Thoracic aorta (tissue), 2 donors: ENCODE results near the gene TREML2. TPM values are rescaled to one million over a fixed set of nuclear protein-coding genes. Genes with fewer than 3 reads are reported as not detected.

Experiments used
- ATAC-seq: fragments of 150-250 bp; one replicate; pipeline ENCODE4 v1.8.0; 2017; ENCODE audit warnings: low read depth; ENCODE audit not compliant: insufficient number of reproducible peaks, low FRiP score
- DNase-seq: peaks from one replicate; pipeline ENCODE4 v3.0.0-alpha.2; 2020; ENCODE audit warnings: low spot score
- H3K27ac ChIP-seq, 2 donors: fragments of 200-600 bp; sonication (generic); 1 replicate in 1 of 2; 2 replicates in 1 of 2; pipeline ENCODE4 v1.5.1; 2016; ENCODE audit warnings: mild to moderate bottlenecking in 2 of 2, moderate library complexity in 2 of 2
- H3K27me3 ChIP-seq: fragments of 200-600 bp; sonication (generic); replicated peaks from 2 replicates; pipeline ENCODE4 v1.6.0; 2016; ENCODE audit warnings: mild to moderate bottlenecking; ENCODE audit not compliant: insufficient read depth
- H3K36me3 ChIP-seq: fragments of 200-600 bp; sonication (generic); one replicate; pipeline ENCODE4 v1.5.1; 2016
- H3K4me1 ChIP-seq, 2 donors: fragments of 200-600 bp; sonication (generic); 1 replicate in 1 of 2; 2 replicates in 1 of 2; pipeline versions ENCODE4 v1.5.1 to v1.6.0; 2016; ENCODE audit warnings: low read depth in 2 of 2, mild to moderate bottlenecking in 1 of 2; ENCODE audit not compliant: control insufficient read depth in 1 of 2
- H3K4me3 ChIP-seq: fragments of 200-600 bp; sonication (generic); 2 replicates; pipeline ENCODE4 v1.5.1; 2016; ENCODE audit warnings: mild to moderate bottlenecking
- H3K9me3 ChIP-seq: fragments of 200-600 bp; sonication (generic); 2 replicates; pipeline ENCODE4 v1.5.1; 2016
- CTCF ChIP-seq: fragments of 200-600 bp; sonication (generic); IDR thresholded peaks from one replicate; pipeline ENCODE4 v1.5.1; 2019; ENCODE audit warnings: antibody characterized with exemption
- total RNA-seq, 2 donors: library from RNA; depleted of rRNA; stranded (reverse); fragments of >200 nt; gene quantifications; one replicate each; pipeline versions ENCODE4 v1.1.0 to v1.2.3, GENCODE V29; 2016

Gene TREML2
- total RNA-seq, 2 donors from 2014 or later = 0.49 TPM; not detected in 1

- no peak overlapping the region for H3K4me3 ChIP-seq
- no peak overlapping the region for H3K27ac ChIP-seq
- no peaks in the 10 kb centered on the region for H3K9me3 ChIP-seq
- H3K36me3 ChIP-seq = no peaks in the 10 kb centered on the region
- H3K27me3 ChIP-seq = no peaks in the 10 kb centered on the region
- no peak for TF ChIP-seq CTCF
- no peaks in the 10 kb centered on the region for H3K4me1 ChIP-seq
- ATAC-seq (no peak), DNase-seq (no peak)
Measured at GRCh38 chr6:41237128-41237527, 36.2 kb upstream of the TREML2 start.

- H3K9me3 ChIP-seq = no peaks in the 10 kb centered on the region
- DNase-seq (no peak), ATAC-seq (no peak)
- H3K4me3 ChIP-seq = no peak overlapping the region
- H3K27ac ChIP-seq = no peak overlapping the region
- no peaks in the 10 kb centered on the region for H3K4me1 ChIP-seq
- H3K27me3 ChIP-seq = no peaks in the 10 kb centered on the region
- no peaks in the 10 kb centered on the region for H3K36me3 ChIP-seq
- no peak for TF ChIP-seq CTCF
Measured at GRCh38 chr6:41236276-41236675, 35.3 kb upstream of the TREML2 start.

- Histone ChIP-seq H3K4me1 (no peaks in the 10 kb centered on the region), H3K27me3 (no peaks in the 10 kb centered on the region), H3K4me3 (no peak overlapping the region), H3K9me3 (no peaks in the 10 kb centered on the region), H3K36me3 (no peaks in the 10 kb centered on the region), H3K27ac (no peak overlapping the region)
- TF ChIP-seq CTCF = no peak
- no peak for DNase-seq
- no peak for ATAC-seq
Measured at GRCh38 chr6:41232667-41233066, 31.7 kb upstream of the TREML2 start.

- TF ChIP-seq CTCF = no peak
- ATAC-seq = no peak
- DNase-seq = no peak
Measured at GRCh38 chr6:41231246-41231645, 30.3 kb upstream of the TREML2 start.

GRCh38 chr6:41229721-41230120, 28.8 kb upstream of the TREML2 start:
- Histone ChIP-seq H3K27ac (no peak overlapping the region), H3K4me3 (no peak overlapping the region), H3K27me3 (no peaks in the 10 kb centered on the region), H3K4me1 (no peaks in the 10 kb centered on the region), H3K36me3 (no peaks in the 10 kb centered on the region), H3K9me3 (no peaks in the 10 kb centered on the region)
- DNase-seq = no peak
- no peak for ATAC-seq
- TF ChIP-seq CTCF = no peak

More at GRCh38 chr6:41231246-41231645, 30.3 kb upstream of the TREML2 start:
- H3K4me1 ChIP-seq = no peaks in the 10 kb centered on the region
- H3K4me3 ChIP-seq = no peak overlapping the region
- H3K9me3 ChIP-seq = no peaks in the 10 kb centered on the region
- H3K27me3 ChIP-seq = no peaks in the 10 kb centered on the region
- H3K36me3 ChIP-seq = no peaks in the 10 kb centered on the region
- no peak overlapping the region for H3K27ac ChIP-seq
